ELR (cell line): ENCODE results near the gene MRM2.

ENCODE experiments used
- DNase-seq: peaks from one replicate; pipeline ENCODE4 v3.0.0-alpha.2; 2015; ENCODE audit warnings: low read depth

MRM2 gene

GRCh38 chr7:2220506-2220905, 21.5 kb downstream of the MRM2 start:
- DNase-seq, result no peak

DNA sequence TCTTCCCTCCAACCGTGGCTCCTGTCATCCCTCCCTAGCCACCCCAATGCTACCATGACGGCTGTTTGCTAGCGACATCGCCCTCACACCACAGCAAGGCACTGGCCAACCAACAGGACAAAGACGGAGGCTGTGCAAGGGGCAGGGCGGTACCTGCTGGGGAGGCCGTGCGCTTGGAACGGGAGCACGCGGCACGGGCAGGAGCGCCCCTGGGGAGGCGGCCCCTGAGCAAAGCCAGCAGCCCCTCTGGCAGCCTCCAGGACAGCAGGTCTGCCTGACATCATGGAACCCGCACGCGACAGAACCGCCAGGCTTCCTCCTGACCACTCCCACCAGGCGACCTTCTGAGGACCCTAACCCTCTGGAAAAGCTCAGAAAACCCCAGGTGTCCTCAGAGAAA, 22.0 kb downstream of the MRM2 start:
- DNase-seq, result no peak

- no peak for DNase-seq
Measured at GRCh38 chr7:2219606-2220005, 22.4 kb downstream of the MRM2 start.

- no peak for DNase-seq
Measured at GRCh38 chr7:2219136-2219535, 22.9 kb downstream of the MRM2 start.

- DNase-seq, result no peak
Measured at GRCh38 chr7:2218444-2218785, 23.6 kb downstream of the MRM2 start.

DNA sequence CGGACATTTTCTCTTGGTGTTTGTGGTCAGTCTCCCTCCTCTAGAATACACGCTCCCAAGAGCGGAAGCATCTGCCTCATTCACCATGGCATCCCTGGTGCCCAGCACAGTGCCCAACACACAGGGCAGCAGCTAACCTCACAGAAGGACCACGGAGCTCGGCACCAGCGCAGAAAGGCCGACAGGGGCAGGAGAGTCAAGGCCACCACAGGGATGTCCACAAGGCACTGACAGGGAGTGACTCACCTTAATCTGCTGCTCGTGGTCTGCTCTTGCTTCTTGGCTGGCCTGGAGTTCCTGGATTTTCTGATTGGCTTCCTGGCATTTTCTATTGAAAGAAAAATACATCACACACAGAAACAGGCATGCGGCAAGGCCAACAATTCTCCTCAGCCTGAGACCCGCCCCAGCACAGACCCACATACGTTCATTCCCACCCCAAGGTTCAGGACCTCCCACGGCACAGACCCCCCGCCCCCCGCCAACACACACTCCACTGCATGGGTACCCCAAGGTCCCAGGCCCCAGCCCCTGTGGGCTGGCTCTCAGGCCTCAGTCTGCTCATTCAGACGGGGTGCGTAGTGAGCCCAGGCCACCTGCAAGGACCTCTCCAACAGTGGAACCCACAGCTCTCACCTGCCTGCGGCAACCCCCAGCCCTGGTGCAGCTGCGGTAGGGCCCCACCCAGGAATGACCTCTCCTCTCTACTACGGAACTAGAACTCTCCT, 24.1 kb downstream of the MRM2 start:
- peak; percentile 39 for DNase-seq

DNA sequence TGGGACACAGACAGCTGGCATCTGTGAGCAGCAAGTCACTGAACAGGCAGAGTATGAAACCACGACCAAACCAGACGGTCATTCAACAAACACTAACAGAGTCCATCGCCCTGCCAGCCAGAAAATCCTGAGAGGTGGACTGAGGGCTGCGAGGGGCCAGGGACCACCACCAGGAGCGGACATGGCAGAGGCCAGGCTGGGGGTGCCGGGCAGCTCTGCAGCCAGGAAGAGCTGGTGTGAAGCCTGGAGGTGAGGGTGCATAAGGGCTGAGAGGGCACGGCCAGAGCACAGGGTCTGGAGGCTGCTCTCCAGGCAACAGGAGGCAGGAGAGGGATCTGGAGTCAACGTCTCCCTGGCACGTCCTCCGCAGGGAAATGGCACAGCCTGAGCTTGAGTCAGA, 24.8 kb downstream of the MRM2 start:
- no peak for DNase-seq

GRCh38 chr7:2215851-2216250, 26.2 kb downstream of the MRM2 start:
- no peak for DNase-seq

GRCh38 chr7:2214636-2215035, 27.4 kb downstream of the MRM2 start:
- no peak for DNase-seq

DNA sequence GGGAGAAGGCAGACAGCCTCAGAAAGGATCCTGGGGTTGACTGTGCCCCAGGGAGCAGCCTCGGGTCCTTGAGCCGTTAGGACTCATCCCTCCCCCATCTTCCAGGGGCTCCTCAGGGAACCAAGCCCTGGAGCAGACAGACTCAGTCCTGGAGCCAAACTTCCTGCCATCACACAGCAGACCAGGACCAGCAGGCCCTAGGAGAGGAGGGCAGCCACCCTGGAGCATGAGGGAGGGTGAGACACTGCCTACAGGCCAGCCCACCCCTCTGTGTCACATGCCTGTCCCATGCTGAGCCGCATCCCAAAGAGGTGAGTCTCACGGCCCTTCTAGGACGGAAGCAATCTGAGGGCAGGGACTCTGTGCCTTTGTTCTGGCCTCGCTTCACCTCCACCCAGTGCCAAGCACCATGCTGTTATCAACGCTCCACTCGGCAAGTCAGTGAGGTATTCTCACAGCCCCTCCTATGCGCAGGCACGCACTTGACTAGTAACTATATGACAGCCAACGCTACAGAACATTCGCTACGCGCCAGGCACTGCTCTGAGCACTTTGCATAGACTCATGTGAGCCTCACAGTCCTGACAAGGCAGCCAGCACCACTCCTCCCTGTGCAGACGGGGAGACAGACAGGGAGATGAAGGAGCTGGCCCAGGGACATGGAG, 28.3 kb downstream of the MRM2 start:
- DNase-seq, result no peak

- DNase-seq, result peak; percentile 42
Measured at GRCh38 chr7:2212906-2213305, 29.1 kb downstream of the MRM2 start.

- no peak for DNase-seq
Measured at GRCh38 chr7:2211926-2212325, 30.1 kb downstream of the MRM2 start.

DNA sequence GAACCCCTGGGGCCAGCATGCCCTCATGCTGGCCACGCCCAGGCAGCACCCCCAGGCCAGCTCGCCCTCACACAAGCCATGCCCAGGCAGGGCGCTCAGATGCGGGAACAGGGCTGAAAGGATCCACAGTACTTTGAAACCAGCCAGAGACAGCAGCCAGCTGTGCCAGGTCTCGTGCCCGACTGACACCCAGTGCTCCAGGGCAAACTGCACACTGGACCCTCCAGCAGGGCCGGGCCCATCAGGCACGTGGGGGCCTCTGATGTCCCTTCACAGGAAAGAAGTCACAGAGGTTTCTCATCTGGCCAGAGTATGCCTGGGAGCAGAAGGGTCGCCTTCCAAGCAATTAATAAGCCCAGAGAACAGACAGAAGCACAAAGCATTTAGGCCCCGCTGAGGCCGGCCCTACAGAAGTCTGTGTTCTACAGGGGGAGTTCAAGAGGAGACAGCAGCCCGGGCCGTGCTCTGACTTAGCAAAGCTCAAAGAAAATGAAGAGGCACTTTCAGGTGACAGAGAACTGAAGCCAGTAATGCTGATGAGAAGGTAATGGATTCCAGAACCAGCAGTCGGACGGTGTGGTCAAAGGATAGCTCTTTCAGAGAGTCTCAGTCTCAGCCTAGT, 30.6 kb downstream of the MRM2 start:
- no peak for DNase-seq

DNA sequence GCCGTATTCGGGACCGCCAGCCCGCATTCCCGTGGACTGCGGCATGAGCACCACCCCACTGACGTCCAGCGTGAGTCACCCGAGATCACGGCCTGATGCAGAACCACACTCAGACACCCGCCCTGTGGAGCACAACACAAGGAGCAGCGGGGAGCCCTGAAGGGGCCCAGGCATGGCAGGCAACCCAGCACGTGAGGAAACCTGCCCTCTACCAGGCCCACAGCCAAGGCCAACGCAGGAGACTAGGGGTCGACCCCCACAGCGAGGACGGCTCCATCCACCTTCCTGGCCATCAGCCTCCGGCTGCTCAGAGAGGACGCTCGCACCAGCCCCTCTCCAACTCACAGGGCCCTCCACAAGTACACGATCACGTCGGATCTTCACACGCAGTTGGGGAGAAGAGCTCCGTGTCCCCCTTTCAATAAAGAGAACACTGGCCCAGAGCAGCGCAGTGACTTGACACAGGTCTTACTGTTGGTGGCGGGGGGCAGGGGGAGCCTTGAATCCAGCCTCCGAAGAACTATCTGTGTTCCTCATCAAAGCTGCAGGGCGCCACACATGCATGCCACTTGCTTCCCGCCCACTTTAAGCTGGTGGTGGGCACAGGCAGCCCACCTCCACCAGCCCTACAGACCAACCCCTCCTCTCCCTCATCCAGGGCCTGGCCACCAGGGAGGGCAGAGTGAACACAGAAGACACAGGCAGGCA, 31.3 kb downstream of the MRM2 start:
- no peak for DNase-seq

- DNase-seq, result no peak
Measured at GRCh38 chr7:2209961-2210323, 32.1 kb downstream of the MRM2 start.

- DNase-seq, result peak; percentile 70
Measured at GRCh38 chr7:2209146-2209960, 32.7 kb downstream of the MRM2 start.

- DNase-seq, result no peak
Measured at GRCh38 chr7:2208712-2209111, 33.3 kb downstream of the MRM2 start.

GRCh38 chr7:2205036-2205780, 36.8 kb downstream of the MRM2 start:
- no peak for DNase-seq

- DNase-seq, result no peak
Measured at GRCh38 chr7:2204446-2204845, 37.6 kb downstream of the MRM2 start.

DNA sequence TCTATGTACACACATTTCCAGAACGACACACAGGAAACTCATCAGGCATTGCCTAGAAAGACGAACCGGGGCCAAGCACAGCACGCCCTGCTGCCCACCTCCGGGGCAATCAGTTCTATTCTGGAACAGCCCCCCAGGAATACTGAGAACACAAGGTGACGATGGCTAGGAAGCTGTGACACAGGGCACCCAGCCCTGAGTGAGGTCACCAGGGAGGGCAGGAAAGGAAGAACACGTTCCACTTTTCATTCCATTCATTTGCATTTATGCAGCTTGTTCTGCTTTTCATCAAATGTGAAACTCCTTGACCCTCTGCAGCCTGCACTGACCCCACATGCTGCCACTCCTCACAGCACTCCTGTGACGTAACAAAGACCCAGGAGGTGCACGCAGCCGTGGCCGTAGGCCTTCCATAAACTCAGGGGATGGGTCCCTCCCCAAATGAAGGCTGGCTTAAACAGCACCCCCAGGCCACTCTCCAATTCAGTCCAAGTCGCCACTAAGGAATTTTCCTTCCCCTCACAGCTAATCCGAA, 38.2 kb downstream of the MRM2 start:
- no peak for DNase-seq
